ENCODE data around the gene SPEN. TPM values are rescaled to one million over a fixed set of nuclear protein-coding genes. Genes with fewer than 3 reads are reported as not detected.
"Not testable (repeated sequence)": the region's sequence is repeated elsewhere in the genome, so short reads cannot be mapped to it uniquely, and the experiment has no call there.

The SPEN gene
- total and polyA plus RNA-seq, 11 donors: 11.0 to 41.5 (median 21.8) TPM

DNA sequence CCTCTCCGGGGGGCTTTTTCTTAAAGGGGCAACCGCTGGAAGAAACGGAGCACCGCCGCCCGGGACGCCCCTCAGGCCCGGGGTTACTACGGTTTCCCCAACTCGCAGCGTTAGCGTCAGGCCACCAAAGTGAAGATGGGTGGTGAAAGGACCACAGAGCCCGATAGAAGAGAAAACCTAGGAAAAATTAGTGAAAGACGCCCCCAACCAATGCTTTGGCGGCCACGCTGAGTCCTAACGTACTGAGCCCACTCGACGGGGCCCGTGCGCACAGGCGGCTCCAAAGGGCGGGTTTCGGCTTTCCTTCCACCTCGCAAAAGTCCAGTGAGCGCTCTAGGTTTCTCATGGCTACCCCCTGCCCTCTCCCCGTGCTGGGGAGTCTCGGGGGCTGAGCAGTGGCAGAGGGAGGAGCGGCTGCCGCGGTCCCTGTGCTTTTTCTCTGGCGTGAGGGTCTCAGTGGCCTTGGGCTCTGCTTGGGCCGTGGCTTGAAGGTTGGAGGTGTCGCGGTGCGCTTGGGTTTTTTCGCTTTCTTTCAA lies 12.2 kb upstream of the SPEN start:
- peak overlapping the region; percentile 97 to 100 (median 100) for H3K27ac ChIP-seq
- H3K4me3 ChIP-seq: peak overlapping the region; percentile 59 to 96 (median 74)
- H3K4me1 ChIP-seq: peaks cover 0 to 48% (median 13%) of the 10 kb centered on the region in 12 donors
- 0% methylated on average over 26 to 37 of the region's 37 CpGs for WGBS, 4 donors
- ATAC-seq (peak in 3 of 4 donors; percentile 4 to 22 (median 18)), DNase-seq (no peak)
- TF ChIP-seq, protein P1, sequence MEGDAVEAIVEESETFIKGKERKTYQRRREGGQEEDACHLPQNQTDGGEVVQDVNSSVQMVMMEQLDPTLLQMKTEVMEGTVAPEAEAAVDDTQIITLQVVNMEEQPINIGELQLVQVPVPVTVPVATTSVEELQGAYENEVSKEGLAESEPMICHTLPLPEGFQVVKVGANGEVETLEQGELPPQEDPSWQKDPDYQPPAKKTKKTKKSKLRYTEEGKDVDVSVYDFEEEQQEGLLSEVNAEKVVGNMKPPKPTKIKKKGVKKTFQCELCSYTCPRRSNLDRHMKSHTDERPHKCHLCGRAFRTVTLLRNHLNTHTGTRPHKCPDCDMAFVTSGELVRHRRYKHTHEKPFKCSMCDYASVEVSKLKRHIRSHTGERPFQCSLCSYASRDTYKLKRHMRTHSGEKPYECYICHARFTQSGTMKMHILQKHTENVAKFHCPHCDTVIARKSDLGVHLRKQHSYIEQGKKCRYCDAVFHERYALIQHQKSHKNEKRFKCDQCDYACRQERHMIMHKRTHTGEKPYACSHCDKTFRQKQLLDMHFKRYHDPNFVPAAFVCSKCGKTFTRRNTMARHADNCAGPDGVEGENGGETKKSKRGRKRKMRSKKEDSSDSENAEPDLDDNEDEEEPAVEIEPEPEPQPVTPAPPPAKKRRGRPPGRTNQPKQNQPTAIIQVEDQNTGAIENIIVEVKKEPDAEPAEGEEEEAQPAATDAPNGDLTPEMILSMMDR (IDR thresholded peaks at IDR 0.05): peak in 1 of 12 donors; percentile 3
- no peak for TF ChIP-seq POLR2A (IDR thresholded peaks at IDR 0.05)
- intact Hi-C loops (cut with DNase I): loop anchor here in 3 of 10 donors (1.0 to 10.0 kb wide), 4 partner anchors 12 to 140 kb away; partner anchors contain the start of genes SPEN (in 2 of the 3) and ZBTB17 (in 1 of the 3)
- H3K27me3 ChIP-seq: no peaks in the 10 kb centered on the region
- no peaks in the 10 kb centered on the region for H3K36me3 ChIP-seq
- H3K9me3 ChIP-seq: no peaks in the 10 kb centered on the region

- peak; percentile 88 to 93 (median 92) for ATAC-seq
- H3K36me3 ChIP-seq: no peaks in the 10 kb centered on the region
- 2 to 3% (median 2%) methylated on average over 63 to 66 of the region's 66 CpGs for WGBS, 4 donors
Measured at GRCh38 chr1:15835741-15836510, 11.6 kb upstream of the SPEN start.

GRCh38 chr1:15836511-15836771 lies 11.1 kb upstream of the SPEN start:
- 79 to 85% (median 83%) methylated on average over 14 of the region's 14 CpGs for WGBS, 4 donors
- H3K36me3 ChIP-seq, H3K27me3 ChIP-seq, H3K9me3 ChIP-seq, DNase-seq, ATAC-seq: not testable (repeated sequence)
- Histone ChIP-seq H3K27ac (peak overlapping the region; percentile 94 to 100 (median 100)), H3K4me3 (peak overlapping the region; percentile 18 to 96 (median 73)), H3K4me1 (peaks cover 0 to 38% (median 13%) of the 10 kb centered on the region in 12 donors)
- intact Hi-C loops (cut with DNase I): loop anchor here in 5 of 10 donors (1.0 to 10.0 kb wide), 3 partner anchors 11 to 138 kb away; partner anchors contain the start of genes SPEN (in 4 of the 5) and ZBTB17 (in 1 of the 5)

More at GRCh38 chr1:15835741-15836510, 11.6 kb upstream of the SPEN start:
- TF ChIP-seq, protein P1 (IDR thresholded peaks at IDR 0.05): peak in 1 of 12 donors; percentile 2
- peak in 1 of 2 donors; percentile 79 for TF ChIP-seq POLR2A (IDR thresholded peaks at IDR 0.05)
- Histone ChIP-seq H3K4me1 (peaks cover 0 to 42% (median 13%) of the 10 kb centered on the region in 12 donors), H3K4me3 (peak overlapping the region; percentile 59 to 96 (median 74)), H3K9me3 (no peaks in the 10 kb centered on the region), H3K27me3 (no peaks in the 10 kb centered on the region), H3K27ac (peak overlapping the region; percentile 97 to 100 (median 100))
- intact Hi-C loops (cut with DNase I): loop anchor here in 6 of 10 donors (1.0 to 10.0 kb wide), 4 partner anchors 11 to 139 kb away; partner anchors contain the start of genes SPEN (in 6 of the 6) and ZBTB17 (in 1 of the 6)
- peak; percentile 100 for DNase-seq

GRCh38 chr1:15836772-15837669 lies 10.5 kb upstream of the SPEN start:
- peak overlapping the region in 10 of 12 donors; percentile 25 to 96 (median 70) for H3K4me3 ChIP-seq
- H3K4me1 ChIP-seq: peaks cover 0 to 38% (median 13%) of the 10 kb centered on the region in 12 donors
- H3K36me3 ChIP-seq: no peaks in the 10 kb centered on the region
- TF ChIP-seq, protein P1 (IDR thresholded peaks at IDR 0.05): no peak
- no peak for TF ChIP-seq POLR2A (IDR thresholded peaks at IDR 0.05)
- intact Hi-C loops (cut with DNase I): loop anchor here in 6 of 10 donors (1.0 to 10.0 kb wide), 4 partner anchors 9 to 138 kb away; partner anchors contain the start of genes SPEN (in 4 of the 6) and ZBTB17 (in 1 of the 6)
- WGBS, 4 donors: 49 to 65% (median 60%) methylated on average over 56 to 62 of the region's 62 CpGs
- peak; percentile 37 to 76 (median 60) for DNase-seq
- H3K27me3 ChIP-seq: no peaks in the 10 kb centered on the region
- H3K9me3 ChIP-seq: no peaks in the 10 kb centered on the region
- ATAC-seq: no peak
- peak overlapping the region in 10 of 12 donors; percentile 43 to 100 (median 100) for H3K27ac ChIP-seq
